ENCODE results near the gene LUM. TPM values are rescaled to one million over a fixed set of nuclear protein-coding genes. Genes with fewer than 3 reads are reported as not detected.

The LUM gene
- total and polyA plus RNA-seq, 2 donors (not counting 1 experiment from before 2014, with no cell fraction given) = 217 to 577 TPM

- H4K20me1 ChIP-seq (ENCODE audit: control insufficient read depth, extremely low read depth, insufficient read depth, low read length) = no peaks in the 10 kb centered on the region
- H3K27me3 ChIP-seq (ENCODE audit: control insufficient read depth, insufficient read depth, low read length) = no peaks in the 10 kb centered on the region
- H3K4me1 ChIP-seq (ENCODE audit: control insufficient read depth, extremely low read depth, insufficient read depth, low read length) = peaks cover 11% of the 10 kb centered on the region
- no peak overlapping the region for H2AFZ ChIP-seq (ENCODE audit: low read length)
- H3K4me2 ChIP-seq (ENCODE audit: extremely low read depth, insufficient read depth, low read length) = no peak overlapping the region
- no peaks in the 10 kb centered on the region for H3K9me3 ChIP-seq (ENCODE audit: control insufficient read depth, insufficient read depth, low read depth, low read length)
- TF ChIP-seq CTCF (conservative IDR thresholded peaks at IDR 0.05 in 1 of 2, IDR thresholded peaks at IDR 0.05 in 1 of 2; ENCODE audit: low read depth in 1 of 2, low read length in 2 of 2) (no peak), EZH2 (IDR thresholded peaks at IDR 0.05; ENCODE audit: low read length, missing control alignments) (no peak)
- no peak for DNase-seq (ENCODE audit: low read depth in 2 of 2)
- no peak overlapping the region for H3K27ac ChIP-seq (ENCODE audit: insufficient read depth, low read length)
- H3K79me2 ChIP-seq (ENCODE audit: control insufficient read depth, insufficient read depth, low read length) = no peaks in the 10 kb centered on the region
- no peak overlapping the region for H3K9ac ChIP-seq (ENCODE audit: insufficient read depth, low read length)
- no peaks in the 10 kb centered on the region for H3K36me3 ChIP-seq (ENCODE audit: control insufficient read depth, insufficient read depth, low read length)
- no peak overlapping the region for H3K4me3 ChIP-seq (replicated peaks in 1 of 4; ENCODE audit: control extremely low read depth in 1 of 4, insufficient read depth in 1 of 4, low read depth in 3 of 4, low read length in 4 of 4)
Measured at GRCh38 chr12:91113621-91114020, 2.3 kb upstream of the LUM start.

GRCh38 chr12:91110311-91110924 lies 876 bp downstream of the LUM start:
- H4K20me1 ChIP-seq (ENCODE audit: control insufficient read depth, extremely low read depth, insufficient read depth, low read length) = no peaks in the 10 kb centered on the region
- peak overlapping the region; percentile 53 for H3K4me2 ChIP-seq (ENCODE audit: extremely low read depth, insufficient read depth, low read length)
- DNase-seq (ENCODE audit: low read depth in 2 of 2) = no peak
- peaks cover 11% of the 10 kb centered on the region for H3K4me1 ChIP-seq (ENCODE audit: control insufficient read depth, extremely low read depth, insufficient read depth, low read length)
- H3K79me2 ChIP-seq (ENCODE audit: control insufficient read depth, insufficient read depth, low read length) = no peaks in the 10 kb centered on the region
- peak overlapping the region; percentile 12 for H3K27ac ChIP-seq (ENCODE audit: insufficient read depth, low read length)
- H3K4me3 ChIP-seq (replicated peaks in 1 of 4; ENCODE audit: control extremely low read depth in 1 of 4, insufficient read depth in 1 of 4, low read depth in 3 of 4, low read length in 4 of 4) = peak overlapping the region; percentile 42 to 73 (median 60)
- TF ChIP-seq CTCF (conservative IDR thresholded peaks at IDR 0.05 in 1 of 2, IDR thresholded peaks at IDR 0.05 in 1 of 2; ENCODE audit: low read depth in 1 of 2, low read length in 2 of 2) (no peak), EZH2 (IDR thresholded peaks at IDR 0.05; ENCODE audit: low read length, missing control alignments) (no peak)
- no peaks in the 10 kb centered on the region for H3K27me3 ChIP-seq (ENCODE audit: control insufficient read depth, insufficient read depth, low read length)
- no peaks in the 10 kb centered on the region for H3K36me3 ChIP-seq (ENCODE audit: control insufficient read depth, insufficient read depth, low read length)
- no peaks in the 10 kb centered on the region for H3K9me3 ChIP-seq (ENCODE audit: control insufficient read depth, insufficient read depth, low read depth, low read length)
- peak overlapping the region; percentile 40 for H3K9ac ChIP-seq (ENCODE audit: insufficient read depth, low read length)
- no peak overlapping the region for H2AFZ ChIP-seq (ENCODE audit: low read length)

- Histone ChIP-seq H3K27ac (ENCODE audit: insufficient read depth, low read length) (peak overlapping the region; percentile 23), H3K79me2 (ENCODE audit: control insufficient read depth, insufficient read depth, low read length) (no peaks in the 10 kb centered on the region)
Measured at GRCh38 chr12:91109581-91110310, 1.5 kb downstream of the LUM start.

More at GRCh38 chr12:91109581-91110310, 1.5 kb downstream of the LUM start:
- peak overlapping the region; percentile 53 for H3K4me2 ChIP-seq (ENCODE audit: extremely low read depth, insufficient read depth, low read length)
- H3K4me3 ChIP-seq (replicated peaks in 1 of 4; ENCODE audit: control extremely low read depth in 1 of 4, insufficient read depth in 1 of 4, low read depth in 3 of 4, low read length in 4 of 4) = peak overlapping the region; percentile 42 to 73 (median 60)
- H3K36me3 ChIP-seq (ENCODE audit: control insufficient read depth, insufficient read depth, low read length) = no peaks in the 10 kb centered on the region
- no peaks in the 10 kb centered on the region for H4K20me1 ChIP-seq (ENCODE audit: control insufficient read depth, extremely low read depth, insufficient read depth, low read length)
- H2AFZ ChIP-seq (ENCODE audit: low read length) = peak overlapping the region; percentile 24
- DNase-seq (ENCODE audit: low read depth in 2 of 2) = no peak
- TF ChIP-seq EZH2 (IDR thresholded peaks at IDR 0.05; ENCODE audit: low read length, missing control alignments) (no peak), CTCF (conservative IDR thresholded peaks at IDR 0.05 in 1 of 2, IDR thresholded peaks at IDR 0.05 in 1 of 2; ENCODE audit: low read depth in 1 of 2, low read length in 2 of 2) (no peak)
- H3K4me1 ChIP-seq (ENCODE audit: control insufficient read depth, extremely low read depth, insufficient read depth, low read length) = peaks cover 11% of the 10 kb centered on the region
- no peak overlapping the region for H3K9ac ChIP-seq (ENCODE audit: insufficient read depth, low read length)
- H3K27me3 ChIP-seq (ENCODE audit: control insufficient read depth, insufficient read depth, low read length) = no peaks in the 10 kb centered on the region
- no peaks in the 10 kb centered on the region for H3K9me3 ChIP-seq (ENCODE audit: control insufficient read depth, insufficient read depth, low read depth, low read length)

Data from fibroblast of lung (primary cell).